Chondrocyte (in vitro differentiated cells): ENCODE results near the gene FIZ1. TPM values are rescaled to one million over a fixed set of nuclear protein-coding genes. Genes with fewer than 3 reads are reported as not detected.
A peak's percentile ranks its signal among the peaks of the same experiment; 100 is the strongest.

Source experiments
- DNase-seq: peaks from one replicate; pipeline ENCODE4 v3.0.0; 2021; ENCODE audit warnings: mixed read lengths, low spot score
- H3K27ac Mint-ChIP-seq: one replicate; pipeline ENCODE4 v1.8.0; 2021; ENCODE audit warnings: mild to moderate bottlenecking, moderate library complexity, mixed read lengths; ENCODE audit not compliant: unreplicated experiment
- H3K27me3 Mint-ChIP-seq: 2 replicates; pipeline ENCODE4 v1.8.0; 2021; ENCODE audit warnings: low read depth, mixed read lengths
- H3K36me3 Mint-ChIP-seq: 2 replicates; pipeline ENCODE4 v1.8.0; 2021; ENCODE audit warnings: low read depth, mixed read lengths
- H3K4me1 Mint-ChIP-seq: 2 replicates; pipeline ENCODE4 v1.8.0; 2021; ENCODE audit warnings: low read depth, mild to moderate bottlenecking, mixed read lengths
- H3K4me3 Mint-ChIP-seq: one replicate; pipeline ENCODE4 v1.8.0; 2021; ENCODE audit warnings: mild to moderate bottlenecking, moderate library complexity, mixed read lengths; ENCODE audit not compliant: unreplicated experiment
- H3K9me3 Mint-ChIP-seq: 2 replicates; pipeline ENCODE4 v1.8.0; 2021; ENCODE audit warnings: low read depth, mixed read lengths
- total RNA-seq: library from RNA; stranded (reverse); gene quantifications from 3 replicates; pipeline ENCODE4 v1.2.1, GENCODE V29; 2021
- TF ChIP-seq, protein P1 (sequence below): fragments of 200-600 bp; sonication (generic); IDR thresholded peaks from 2 replicates; pipeline ENCODE4 v1.5.0; 2021; ENCODE audit warnings: antibody characterized with exemption, mild to moderate bottlenecking, moderate library complexity

The FIZ1 gene
- total RNA-seq, 1 donor from 2014 or later = 11.3 TPM

DNA sequence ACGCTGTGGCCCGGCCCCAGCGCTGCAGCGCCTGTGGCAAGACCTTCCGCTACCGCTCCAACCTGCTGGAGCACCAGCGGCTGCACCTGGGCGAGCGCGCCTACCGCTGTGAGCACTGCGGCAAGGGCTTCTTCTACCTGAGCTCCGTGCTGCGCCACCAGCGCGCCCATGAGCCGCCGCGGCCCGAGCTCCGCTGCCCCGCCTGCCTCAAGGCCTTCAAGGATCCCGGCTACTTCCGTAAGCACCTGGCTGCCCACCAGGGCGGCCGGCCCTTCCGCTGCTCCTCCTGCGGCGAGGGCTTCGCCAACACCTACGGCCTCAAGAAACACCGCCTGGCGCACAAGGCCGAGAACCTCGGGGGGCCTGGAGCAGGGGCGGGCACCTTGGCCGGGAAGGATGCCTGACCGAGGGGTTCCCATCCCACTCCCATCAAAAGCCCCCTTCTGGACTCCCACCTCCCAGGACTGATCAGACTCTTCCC, 17.1 kb upstream of the FIZ1 start:
- no peak overlapping the region for H3K27ac Mint-ChIP-seq
- TF ChIP-seq, protein P1, sequence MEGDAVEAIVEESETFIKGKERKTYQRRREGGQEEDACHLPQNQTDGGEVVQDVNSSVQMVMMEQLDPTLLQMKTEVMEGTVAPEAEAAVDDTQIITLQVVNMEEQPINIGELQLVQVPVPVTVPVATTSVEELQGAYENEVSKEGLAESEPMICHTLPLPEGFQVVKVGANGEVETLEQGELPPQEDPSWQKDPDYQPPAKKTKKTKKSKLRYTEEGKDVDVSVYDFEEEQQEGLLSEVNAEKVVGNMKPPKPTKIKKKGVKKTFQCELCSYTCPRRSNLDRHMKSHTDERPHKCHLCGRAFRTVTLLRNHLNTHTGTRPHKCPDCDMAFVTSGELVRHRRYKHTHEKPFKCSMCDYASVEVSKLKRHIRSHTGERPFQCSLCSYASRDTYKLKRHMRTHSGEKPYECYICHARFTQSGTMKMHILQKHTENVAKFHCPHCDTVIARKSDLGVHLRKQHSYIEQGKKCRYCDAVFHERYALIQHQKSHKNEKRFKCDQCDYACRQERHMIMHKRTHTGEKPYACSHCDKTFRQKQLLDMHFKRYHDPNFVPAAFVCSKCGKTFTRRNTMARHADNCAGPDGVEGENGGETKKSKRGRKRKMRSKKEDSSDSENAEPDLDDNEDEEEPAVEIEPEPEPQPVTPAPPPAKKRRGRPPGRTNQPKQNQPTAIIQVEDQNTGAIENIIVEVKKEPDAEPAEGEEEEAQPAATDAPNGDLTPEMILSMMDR = no peak
- H3K4me3 Mint-ChIP-seq = no peak overlapping the region
- H3K27me3 Mint-ChIP-seq = no peaks in the 10 kb centered on the region
- H3K9me3 Mint-ChIP-seq = no peaks in the 10 kb centered on the region
- peaks cover 11% of the 10 kb centered on the region for H3K36me3 Mint-ChIP-seq
- no peak for DNase-seq
- peaks cover under 1% of the 10 kb centered on the region for H3K4me1 Mint-ChIP-seq

DNA sequence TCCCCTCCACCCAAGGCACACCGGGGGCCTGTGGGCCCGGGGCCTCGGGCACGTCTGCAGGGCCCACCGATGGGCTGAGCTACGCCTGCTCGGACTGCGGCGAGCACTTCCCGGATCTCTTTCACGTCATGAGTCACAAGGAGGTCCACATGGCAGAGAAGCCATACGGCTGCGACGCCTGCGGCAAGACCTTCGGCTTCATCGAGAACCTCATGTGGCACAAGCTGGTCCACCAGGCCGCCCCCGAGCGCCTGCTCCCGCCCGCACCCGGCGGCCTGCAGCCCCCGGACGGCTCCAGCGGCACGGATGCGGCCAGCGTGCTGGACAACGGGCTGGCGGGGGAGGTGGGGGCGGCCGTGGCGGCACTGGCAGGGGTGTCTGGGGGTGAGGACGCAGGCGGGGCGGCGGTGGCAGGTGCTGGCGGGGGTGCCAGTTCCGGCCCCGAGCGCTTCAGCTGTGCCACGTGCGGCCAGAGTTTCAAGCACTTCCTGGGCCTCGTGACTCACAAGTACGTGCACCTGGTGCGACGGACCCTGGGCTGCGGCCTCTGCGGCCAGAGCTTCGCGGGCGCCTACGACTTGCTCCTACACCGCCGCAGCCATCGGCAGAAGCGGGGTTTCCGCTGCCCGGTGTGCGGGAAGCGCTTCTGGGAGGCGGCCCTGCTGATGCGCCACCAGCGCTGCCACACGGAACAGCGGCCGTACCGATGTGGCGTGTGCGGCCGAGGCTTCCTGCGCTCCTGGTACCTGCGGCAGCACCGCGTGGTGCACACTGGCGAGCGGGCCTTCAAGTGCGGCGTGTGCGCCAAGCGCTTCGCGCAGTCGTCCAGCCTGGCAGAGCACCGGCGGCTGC, 16.5 kb upstream of the FIZ1 start:
- Mint-ChIP-seq H3K27me3 (no peaks in the 10 kb centered on the region), H3K36me3 (peaks cover 8% of the 10 kb centered on the region), H3K4me1 (peaks cover 5% of the 10 kb centered on the region), H3K27ac (no peak overlapping the region), H3K4me3 (no peak overlapping the region), H3K9me3 (no peaks in the 10 kb centered on the region)
- TF ChIP-seq, protein P1 = no peak
- no peak for DNase-seq

DNA sequence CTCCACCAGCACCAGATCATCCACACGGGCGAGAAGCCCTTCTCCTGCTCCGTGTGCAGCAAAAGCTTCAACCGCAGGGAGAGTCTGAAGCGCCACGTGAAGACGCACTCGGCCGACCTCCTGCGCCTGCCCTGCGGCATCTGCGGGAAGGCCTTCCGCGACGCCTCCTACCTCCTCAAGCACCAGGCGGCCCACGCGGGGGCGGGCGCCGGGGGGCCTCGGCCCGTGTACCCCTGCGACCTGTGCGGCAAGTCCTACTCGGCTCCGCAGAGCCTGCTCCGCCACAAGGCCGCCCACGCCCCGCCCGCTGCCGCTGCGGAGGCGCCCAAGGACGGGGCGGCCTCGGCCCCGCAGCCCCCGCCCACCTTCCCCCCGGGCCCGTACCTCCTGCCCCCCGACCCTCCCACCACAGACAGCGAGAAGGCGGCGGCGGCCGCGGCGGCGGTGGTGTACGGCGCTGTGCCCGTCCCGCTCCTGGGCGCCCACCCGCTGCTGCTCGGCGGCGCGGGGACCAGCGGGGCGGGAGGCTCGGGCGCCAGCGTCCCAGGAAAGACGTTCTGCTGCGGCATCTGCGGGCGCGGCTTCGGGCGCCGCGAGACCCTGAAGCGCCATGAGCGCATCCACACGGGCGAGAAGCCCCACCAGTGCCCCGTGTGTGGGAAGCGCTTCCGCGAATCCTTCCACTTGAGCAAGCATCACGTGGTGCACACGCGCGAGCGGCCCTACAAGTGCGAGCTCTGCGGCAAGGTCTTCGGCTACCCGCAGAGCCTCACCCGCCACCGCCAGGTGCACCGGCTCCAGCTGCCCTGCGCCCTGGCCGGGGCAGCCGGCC, 15.6 kb upstream of the FIZ1 start:
- peaks cover 9% of the 10 kb centered on the region for H3K4me1 Mint-ChIP-seq
- no peak overlapping the region for H3K27ac Mint-ChIP-seq
- H3K27me3 Mint-ChIP-seq = no peaks in the 10 kb centered on the region
- no peak for DNase-seq
- H3K9me3 Mint-ChIP-seq = peaks cover 2% of the 10 kb centered on the region
- TF ChIP-seq, protein P1 = no peak
- peaks cover 9% of the 10 kb centered on the region for H3K36me3 Mint-ChIP-seq
- no peak overlapping the region for H3K4me3 Mint-ChIP-seq

DNA sequence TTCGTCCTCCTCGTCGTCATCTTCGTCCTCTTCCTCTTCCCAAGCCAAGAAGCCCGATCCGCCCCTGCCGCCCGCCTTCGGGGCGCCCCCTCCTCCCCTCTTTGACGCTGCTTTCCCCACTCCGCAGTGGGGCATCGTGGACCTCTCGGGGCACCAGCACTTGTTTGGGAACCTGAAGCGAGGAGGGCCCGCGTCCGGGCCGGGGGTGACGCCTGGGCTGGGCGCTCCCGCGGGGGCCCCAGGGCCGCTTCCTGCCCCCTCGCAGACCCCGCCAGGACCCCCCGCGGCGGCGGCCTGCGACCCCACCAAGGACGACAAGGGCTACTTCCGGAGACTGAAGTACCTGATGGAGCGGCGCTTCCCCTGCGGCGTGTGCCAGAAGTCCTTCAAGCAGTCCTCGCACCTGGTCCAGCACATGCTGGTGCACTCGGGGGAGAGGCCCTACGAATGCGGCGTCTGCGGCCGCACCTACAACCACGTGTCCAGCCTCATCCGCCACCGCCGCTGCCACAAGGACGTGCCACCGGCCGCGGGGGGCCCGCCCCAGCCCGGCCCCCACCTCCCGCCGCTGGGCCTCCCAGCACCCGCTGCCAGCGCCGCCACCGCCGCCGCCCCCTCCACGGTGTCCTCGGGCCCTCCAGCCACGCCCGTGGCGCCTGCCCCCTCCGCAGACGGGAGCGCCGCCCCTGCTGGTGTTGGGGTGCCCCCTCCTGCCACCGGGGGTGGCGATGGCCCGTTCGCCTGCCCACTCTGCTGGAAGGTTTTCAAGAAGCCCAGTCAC, 14.8 kb upstream of the FIZ1 start:
- H3K36me3 Mint-ChIP-seq = peaks cover 13% of the 10 kb centered on the region
- H3K27me3 Mint-ChIP-seq = no peaks in the 10 kb centered on the region
- peaks cover 5% of the 10 kb centered on the region for H3K9me3 Mint-ChIP-seq
- H3K4me3 Mint-ChIP-seq = no peak overlapping the region
- DNase-seq = no peak
- H3K4me1 Mint-ChIP-seq = peaks cover 9% of the 10 kb centered on the region
- TF ChIP-seq, protein P1 = no peak
- no peak overlapping the region for H3K27ac Mint-ChIP-seq

DNA sequence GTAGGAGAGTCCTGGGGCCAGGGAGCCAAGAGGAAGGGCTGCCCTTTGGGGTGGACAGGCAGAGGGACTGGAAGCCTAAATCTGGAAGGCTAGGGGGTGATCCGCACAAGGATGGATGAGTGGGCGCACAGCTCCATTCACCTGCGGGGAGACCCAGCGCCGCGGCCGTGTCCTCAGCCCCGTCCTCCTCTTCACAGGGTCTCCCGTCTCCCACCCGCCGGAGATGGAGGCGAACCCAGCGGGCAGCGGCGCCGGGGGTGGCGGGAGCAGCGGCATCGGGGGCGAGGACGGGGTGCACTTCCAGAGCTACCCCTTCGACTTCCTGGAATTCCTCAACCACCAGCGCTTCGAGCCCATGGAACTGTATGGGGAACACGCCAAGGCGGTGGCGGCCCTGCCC, 14.1 kb upstream of the FIZ1 start:
- H3K4me1 Mint-ChIP-seq = peaks cover 9% of the 10 kb centered on the region
- H3K36me3 Mint-ChIP-seq = peaks cover 16% of the 10 kb centered on the region
- peaks cover 5% of the 10 kb centered on the region for H3K9me3 Mint-ChIP-seq
- H3K27ac Mint-ChIP-seq = peak overlapping the region; percentile 45
- TF ChIP-seq, protein P1 = no peak
- no peaks in the 10 kb centered on the region for H3K27me3 Mint-ChIP-seq
- no peak overlapping the region for H3K4me3 Mint-ChIP-seq
- DNase-seq = no peak
